Omental fat pad (tissue), 4 donors: ENCODE measurements around the gene PLXNA2. TPM values are rescaled to one million over a fixed set of nuclear protein-coding genes. Genes with fewer than 3 reads are reported as not detected.
A peak's percentile ranks its signal among the peaks of the same experiment; 100 is the strongest.

ENCODE experiments used
- ATAC-seq: fragments of 150-250 bp; one replicate; pipeline ENCODE4 v1.9.1; 2016; ENCODE audit warnings: mild to moderate bottlenecking, moderate library complexity; ENCODE audit not compliant: low FRiP score
- DNase-seq: peaks from one replicate; pipeline ENCODE4 v3.0.0-alpha.2; 2019; ENCODE audit warnings: low spot score
- CTCF ChIP-seq, 3 donors: fragments of 450-650 bp; IDR thresholded peaks; one replicate each; pipeline ENCODE4 v1.5.1; 2016 to 2017; ENCODE audit warnings: antibody characterized with exemption in 3 of 3, mild to moderate bottlenecking in 3 of 3, moderate library complexity in 2 of 3
- total RNA-seq, 4 donors: library from RNA; depleted of rRNA; stranded (reverse); fragments of >200 nt; gene quantifications; one replicate each; pipeline ENCODE4 v1.1.0, GENCODE V29; 2016

The PLXNA2 gene
- total RNA-seq, 4 donors from 2014 or later = 21.7 to 67.9 (median 36.8) TPM

- ATAC-seq = no peak
- TF ChIP-seq CTCF (IDR thresholded peaks at IDR 0.05) = no peak
- DNase-seq = no peak
Observed at GRCh38 chr1:208237241-208237640, 6.9 kb downstream of the PLXNA2 start.

- no peak for TF ChIP-seq CTCF (IDR thresholded peaks at IDR 0.05)
- DNase-seq (no peak), ATAC-seq (peak; percentile 89)
Observed at GRCh38 chr1:208235982-208236761, 8.0 kb downstream of the PLXNA2 start.

GRCh38 chr1:208235356-208235981, 8.7 kb downstream of the PLXNA2 start:
- DNase-seq (no peak), ATAC-seq (no peak)
- no peak for TF ChIP-seq CTCF (IDR thresholded peaks at IDR 0.05)

GRCh38 chr1:208234721-208235120, 9.5 kb downstream of the PLXNA2 start:
- ATAC-seq = no peak
- TF ChIP-seq CTCF (IDR thresholded peaks at IDR 0.05) = no peak
- DNase-seq = no peak

- no peak for TF ChIP-seq CTCF (IDR thresholded peaks at IDR 0.05)
- no peak for ATAC-seq
- no peak for DNase-seq
Observed at GRCh38 chr1:208233978-208234377, 10.2 kb downstream of the PLXNA2 start.

- DNase-seq (no peak), ATAC-seq (no peak)
- no peak for TF ChIP-seq CTCF (IDR thresholded peaks at IDR 0.05)
Observed at GRCh38 chr1:208233546-208233945, 10.6 kb downstream of the PLXNA2 start.

GRCh38 chr1:208232662-208233038, 11.5 kb downstream of the PLXNA2 start:
- DNase-seq (no peak), ATAC-seq (no peak)

More at GRCh38 chr1:208232662-208233038, 11.5 kb downstream of the PLXNA2 start:
- TF ChIP-seq CTCF (IDR thresholded peaks at IDR 0.05) = no peak
